Measurements from ENCODE around the gene BMX. TPM values are rescaled to one million over a fixed set of nuclear protein-coding genes. Genes with fewer than 3 reads are reported as not detected.

The BMX gene
- polyA plus RNA-seq, 1 donor from 2014 or later, result not detected

- Histone ChIP-seq H3K27ac (ENCODE audit: low read length) (no peak overlapping the region), H3K36me3 (ENCODE audit: insufficient read depth, low read length) (no peaks in the 10 kb centered on the region), H3F3A (ENCODE audit: insufficient read depth, low read length, poor library complexity, severe bottlenecking) (no peaks in the 10 kb centered on the region), H3K9me2 (ENCODE audit: insufficient read depth, low read length) (no peaks in the 10 kb centered on the region), H4K20me1 (ENCODE audit: insufficient read depth) (no peaks in the 10 kb centered on the region), H3K4me3 (ENCODE audit: low read length) (no peak overlapping the region), H2AFZ (ENCODE audit: low read depth, low read length) (no peak overlapping the region), H3K27me3 (ENCODE audit: insufficient read depth, low read depth, low read length) (no peaks in the 10 kb centered on the region), H3K4me2 (ENCODE audit: low read length) (no peak overlapping the region), H3K9me3 (ENCODE audit: low read length) (no peaks in the 10 kb centered on the region), H3K9ac (ENCODE audit: low read length) (no peak overlapping the region), H3K79me2 (replicated peaks; ENCODE audit: insufficient read depth, low read length) (no peaks in the 10 kb centered on the region)
- TF ChIP-seq RAD21 (conservative IDR thresholded peaks at IDR 0.05) (no peak), POLR2AphosphoS5 (IDR thresholded peaks at IDR 0.05) (no peak), MXI1 (conservative IDR thresholded peaks at IDR 0.05; ENCODE audit: poor library complexity, severe bottlenecking) (no peak), TAF1 (IDR thresholded peaks at IDR 0.05; ENCODE audit: low read depth) (no peak), SMC3 (conservative IDR thresholded peaks at IDR 0.05; ENCODE audit: poor library complexity) (no peak), CTCF (IDR thresholded peaks at IDR 0.05; ENCODE audit: poor library complexity, severe bottlenecking) (no peak), EP300 (conservative IDR thresholded peaks at IDR 0.05; ENCODE audit: poor library complexity, severe bottlenecking) (no peak), EZH2 (IDR thresholded peaks at IDR 0.05; ENCODE audit: borderline replicate concordance, insufficient read depth, low read length, poor library complexity, severe bottlenecking) (no peak)
- TF ChIP-seq, protein P1, sequence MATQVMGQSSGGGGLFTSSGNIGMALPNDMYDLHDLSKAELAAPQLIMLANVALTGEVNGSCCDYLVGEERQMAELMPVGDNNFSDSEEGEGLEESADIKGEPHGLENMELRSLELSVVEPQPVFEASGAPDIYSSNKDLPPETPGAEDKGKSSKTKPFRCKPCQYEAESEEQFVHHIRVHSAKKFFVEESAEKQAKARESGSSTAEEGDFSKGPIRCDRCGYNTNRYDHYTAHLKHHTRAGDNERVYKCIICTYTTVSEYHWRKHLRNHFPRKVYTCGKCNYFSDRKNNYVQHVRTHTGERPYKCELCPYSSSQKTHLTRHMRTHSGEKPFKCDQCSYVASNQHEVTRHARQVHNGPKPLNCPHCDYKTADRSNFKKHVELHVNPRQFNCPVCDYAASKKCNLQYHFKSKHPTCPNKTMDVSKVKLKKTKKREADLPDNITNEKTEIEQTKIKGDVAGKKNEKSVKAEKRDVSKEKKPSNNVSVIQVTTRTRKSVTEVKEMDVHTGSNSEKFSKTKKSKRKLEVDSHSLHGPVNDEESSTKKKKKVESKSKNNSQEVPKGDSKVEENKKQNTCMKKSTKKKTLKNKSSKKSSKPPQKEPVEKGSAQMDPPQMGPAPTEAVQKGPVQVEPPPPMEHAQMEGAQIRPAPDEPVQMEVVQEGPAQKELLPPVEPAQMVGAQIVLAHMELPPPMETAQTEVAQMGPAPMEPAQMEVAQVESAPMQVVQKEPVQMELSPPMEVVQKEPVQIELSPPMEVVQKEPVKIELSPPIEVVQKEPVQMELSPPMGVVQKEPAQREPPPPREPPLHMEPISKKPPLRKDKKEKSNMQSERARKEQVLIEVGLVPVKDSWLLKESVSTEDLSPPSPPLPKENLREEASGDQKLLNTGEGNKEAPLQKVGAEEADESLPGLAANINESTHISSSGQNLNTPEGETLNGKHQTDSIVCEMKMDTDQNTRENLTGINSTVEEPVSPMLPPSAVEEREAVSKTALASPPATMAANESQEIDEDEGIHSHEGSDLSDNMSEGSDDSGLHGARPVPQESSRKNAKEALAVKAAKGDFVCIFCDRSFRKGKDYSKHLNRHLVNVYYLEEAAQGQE (IDR thresholded peaks at IDR 0.05; ENCODE audit: borderline replicate concordance), result no peak
These were observed 29.7 kb downstream of the BMX start for GRCh38 chrX:15530318-15530717.

DNA sequence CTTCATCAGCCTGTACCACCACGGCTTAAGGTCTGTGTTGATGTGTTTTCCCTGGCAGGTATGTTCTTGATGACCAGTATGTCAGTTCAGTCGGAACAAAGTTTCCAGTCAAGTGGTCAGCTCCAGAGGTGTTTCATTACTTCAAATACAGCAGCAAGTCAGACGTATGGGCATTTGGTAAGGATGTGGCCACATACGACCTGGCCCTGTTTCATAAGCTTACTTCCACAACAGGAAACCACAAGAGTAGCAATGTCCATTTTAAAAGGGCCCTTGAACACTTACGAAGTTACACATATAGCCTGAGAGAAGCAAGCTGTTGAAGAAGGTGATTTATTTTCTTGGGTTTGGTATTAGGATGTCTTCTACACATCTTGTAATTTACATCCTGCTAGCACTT, 46.1 kb downstream of the BMX start:
- Histone ChIP-seq H3K4me2 (ENCODE audit: low read length) (no peak overlapping the region), H3K9me2 (ENCODE audit: insufficient read depth, low read length) (no peaks in the 10 kb centered on the region), H3K36me3 (ENCODE audit: insufficient read depth, low read length) (no peaks in the 10 kb centered on the region), H3K27ac (ENCODE audit: low read length) (no peak overlapping the region), H4K20me1 (ENCODE audit: insufficient read depth) (no peaks in the 10 kb centered on the region), H3F3A (ENCODE audit: insufficient read depth, low read length, poor library complexity, severe bottlenecking) (no peaks in the 10 kb centered on the region), H3K79me2 (replicated peaks; ENCODE audit: insufficient read depth, low read length) (no peaks in the 10 kb centered on the region), H3K27me3 (ENCODE audit: insufficient read depth, low read depth, low read length) (no peaks in the 10 kb centered on the region), H3K9ac (ENCODE audit: low read length) (no peak overlapping the region), H3K4me3 (ENCODE audit: low read length) (no peak overlapping the region), H3K9me3 (ENCODE audit: low read length) (no peaks in the 10 kb centered on the region), H2AFZ (ENCODE audit: low read depth, low read length) (no peak overlapping the region)
- TF ChIP-seq POLR2AphosphoS5 (IDR thresholded peaks at IDR 0.05) (no peak), CTCF (IDR thresholded peaks at IDR 0.05; ENCODE audit: poor library complexity, severe bottlenecking) (no peak), SMC3 (conservative IDR thresholded peaks at IDR 0.05; ENCODE audit: poor library complexity) (no peak), EZH2 (IDR thresholded peaks at IDR 0.05; ENCODE audit: borderline replicate concordance, insufficient read depth, low read length, poor library complexity, severe bottlenecking) (no peak), MXI1 (conservative IDR thresholded peaks at IDR 0.05; ENCODE audit: poor library complexity, severe bottlenecking) (no peak), RAD21 (conservative IDR thresholded peaks at IDR 0.05) (no peak), TAF1 (IDR thresholded peaks at IDR 0.05; ENCODE audit: low read depth) (no peak), EP300 (conservative IDR thresholded peaks at IDR 0.05; ENCODE audit: poor library complexity, severe bottlenecking) (no peak)
- TF ChIP-seq, protein P1 (IDR thresholded peaks at IDR 0.05; ENCODE audit: borderline replicate concordance), result no peak

Data from neural cell (in vitro differentiated cells).